ENCODE results near the gene FGF2.
"Not testable (repeated sequence)": the region's sequence is repeated elsewhere in the genome, so short reads cannot be mapped to it uniquely, and the experiment has no call there.

Gene FGF2

DNA sequence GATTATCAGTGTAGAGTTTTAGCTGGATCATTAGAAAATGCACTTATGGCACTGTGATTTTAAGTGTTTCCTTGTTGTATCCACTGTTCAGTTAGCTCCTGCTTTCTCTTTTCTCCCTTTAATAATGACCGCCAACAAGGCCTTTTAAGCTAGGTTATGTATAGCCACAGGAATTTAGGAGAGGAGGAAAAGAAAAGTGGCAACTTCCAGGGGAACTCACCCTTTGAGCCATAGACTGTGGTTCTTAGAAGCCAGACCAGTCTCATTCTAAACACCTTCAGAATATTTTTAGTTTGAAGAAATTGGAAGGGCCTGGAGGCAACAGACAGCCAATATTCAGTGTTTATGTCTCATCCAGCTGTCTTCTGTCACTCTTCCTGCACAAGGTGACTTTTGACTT, 6.1 kb downstream of the FGF2 start:
- H3K4me3 ChIP-seq (replicated peaks; ENCODE audit: low read depth, low read length) = no peak overlapping the region

DNA sequence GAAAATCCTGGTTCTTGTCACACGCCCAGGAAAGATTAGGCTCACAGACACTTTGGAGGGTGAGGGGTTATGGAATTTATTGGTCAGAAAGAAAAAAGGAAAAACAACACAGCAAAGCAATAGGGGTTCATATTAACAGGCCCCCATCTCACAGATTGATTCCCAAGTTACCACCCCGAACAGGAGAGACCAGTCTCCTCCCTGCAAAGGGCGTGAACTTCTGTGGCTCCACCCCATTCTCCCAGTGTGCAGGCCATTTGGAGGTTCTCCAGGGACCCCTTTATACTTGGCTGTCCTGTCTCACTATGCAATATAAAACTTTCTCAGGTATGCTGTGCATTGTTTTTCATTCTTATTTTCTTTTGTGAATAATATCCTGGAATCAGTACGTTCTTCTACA, 7.4 kb downstream of the FGF2 start:
- no peak overlapping the region for H3K4me3 ChIP-seq (replicated peaks; ENCODE audit: low read depth, low read length)
- TF ChIP-seq, protein P1, sequence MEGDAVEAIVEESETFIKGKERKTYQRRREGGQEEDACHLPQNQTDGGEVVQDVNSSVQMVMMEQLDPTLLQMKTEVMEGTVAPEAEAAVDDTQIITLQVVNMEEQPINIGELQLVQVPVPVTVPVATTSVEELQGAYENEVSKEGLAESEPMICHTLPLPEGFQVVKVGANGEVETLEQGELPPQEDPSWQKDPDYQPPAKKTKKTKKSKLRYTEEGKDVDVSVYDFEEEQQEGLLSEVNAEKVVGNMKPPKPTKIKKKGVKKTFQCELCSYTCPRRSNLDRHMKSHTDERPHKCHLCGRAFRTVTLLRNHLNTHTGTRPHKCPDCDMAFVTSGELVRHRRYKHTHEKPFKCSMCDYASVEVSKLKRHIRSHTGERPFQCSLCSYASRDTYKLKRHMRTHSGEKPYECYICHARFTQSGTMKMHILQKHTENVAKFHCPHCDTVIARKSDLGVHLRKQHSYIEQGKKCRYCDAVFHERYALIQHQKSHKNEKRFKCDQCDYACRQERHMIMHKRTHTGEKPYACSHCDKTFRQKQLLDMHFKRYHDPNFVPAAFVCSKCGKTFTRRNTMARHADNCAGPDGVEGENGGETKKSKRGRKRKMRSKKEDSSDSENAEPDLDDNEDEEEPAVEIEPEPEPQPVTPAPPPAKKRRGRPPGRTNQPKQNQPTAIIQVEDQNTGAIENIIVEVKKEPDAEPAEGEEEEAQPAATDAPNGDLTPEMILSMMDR (IDR thresholded peaks at IDR 0.05; ENCODE audit: low read depth, low read length, missing control alignments) = no peak
- no peak for DNase-seq (ENCODE audit: extremely low read depth, low read depth)

More for the DNA sequence above, 6.1 kb downstream of the FGF2 start:
- DNase-seq (ENCODE audit: extremely low read depth, low read depth) = no peak
- TF ChIP-seq, protein P1 (IDR thresholded peaks at IDR 0.05; ENCODE audit: low read depth, low read length, missing control alignments) = no peak

DNA sequence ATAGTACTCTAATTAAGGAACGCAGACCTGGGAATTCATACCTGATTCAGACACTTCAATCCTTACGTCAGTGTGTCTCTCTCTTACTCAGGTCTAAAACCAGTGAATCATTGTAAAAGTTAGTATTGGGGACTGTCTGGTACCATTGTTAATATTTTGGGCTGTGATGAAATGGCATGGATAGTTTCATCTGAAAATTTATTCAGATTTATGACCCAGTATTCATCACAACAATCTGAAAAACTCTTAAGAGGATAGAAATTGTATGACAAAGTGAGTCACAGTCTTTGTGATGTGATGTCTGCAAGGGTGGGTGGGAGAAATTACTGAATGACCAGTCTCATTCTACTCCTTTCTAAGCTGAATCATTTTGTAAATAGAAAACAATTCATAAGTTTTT, 10.3 kb downstream of the FGF2 start:
- no peak overlapping the region for H3K4me3 ChIP-seq (replicated peaks; ENCODE audit: low read depth, low read length)
- TF ChIP-seq, protein P1 (IDR thresholded peaks at IDR 0.05; ENCODE audit: low read depth, low read length, missing control alignments) = no peak
- DNase-seq (ENCODE audit: extremely low read depth, low read depth) = no peak

DNA sequence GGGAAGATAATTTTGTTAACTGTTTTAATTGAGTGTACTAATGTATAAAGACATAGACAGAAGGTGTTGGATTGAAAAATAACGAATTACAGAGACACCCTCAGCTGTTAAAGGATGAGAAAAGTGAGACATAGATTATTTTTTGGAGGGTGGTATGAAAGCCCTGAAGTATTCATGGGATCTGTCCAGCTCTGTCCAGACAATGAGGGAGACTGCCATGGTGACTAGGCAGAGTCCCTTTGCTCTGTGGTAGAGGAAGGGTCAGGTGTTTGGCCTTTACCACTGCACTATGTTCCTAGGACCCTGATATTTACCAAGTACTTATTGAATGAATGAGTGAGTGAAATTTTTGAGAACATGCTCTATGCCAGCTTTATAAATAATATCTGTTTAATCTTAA, 11.4 kb downstream of the FGF2 start:
- no peak for DNase-seq (ENCODE audit: extremely low read depth, low read depth)
- H3K4me3 ChIP-seq (replicated peaks; ENCODE audit: low read depth, low read length) = no peak overlapping the region
- TF ChIP-seq, protein P1 (IDR thresholded peaks at IDR 0.05; ENCODE audit: low read depth, low read length, missing control alignments) = no peak

DNA sequence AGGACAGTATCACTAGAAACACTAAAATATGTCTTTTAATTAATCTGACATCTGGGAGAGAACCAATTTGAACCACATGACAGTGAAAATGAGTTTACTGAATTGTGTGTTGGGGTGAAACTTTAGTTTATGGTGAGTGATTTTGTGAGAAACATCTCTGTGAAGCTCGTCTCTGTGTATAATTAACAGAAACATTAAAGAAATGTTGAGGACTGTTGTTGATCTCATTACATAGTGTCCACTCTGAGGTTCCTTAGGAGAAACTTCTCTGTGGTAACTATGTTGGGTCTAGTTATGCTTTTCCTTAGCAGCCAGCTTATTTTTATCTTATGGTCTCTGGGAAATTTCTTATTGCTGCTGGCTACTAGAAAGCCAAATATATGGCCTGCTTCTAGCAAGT, 15.8 kb downstream of the FGF2 start:
- H3K4me3 ChIP-seq (replicated peaks; ENCODE audit: low read depth, low read length) = no peak overlapping the region
- DNase-seq (ENCODE audit: extremely low read depth, low read depth) = no peak
- TF ChIP-seq, protein P1 (IDR thresholded peaks at IDR 0.05; ENCODE audit: low read depth, low read length, missing control alignments) = no peak

DNA sequence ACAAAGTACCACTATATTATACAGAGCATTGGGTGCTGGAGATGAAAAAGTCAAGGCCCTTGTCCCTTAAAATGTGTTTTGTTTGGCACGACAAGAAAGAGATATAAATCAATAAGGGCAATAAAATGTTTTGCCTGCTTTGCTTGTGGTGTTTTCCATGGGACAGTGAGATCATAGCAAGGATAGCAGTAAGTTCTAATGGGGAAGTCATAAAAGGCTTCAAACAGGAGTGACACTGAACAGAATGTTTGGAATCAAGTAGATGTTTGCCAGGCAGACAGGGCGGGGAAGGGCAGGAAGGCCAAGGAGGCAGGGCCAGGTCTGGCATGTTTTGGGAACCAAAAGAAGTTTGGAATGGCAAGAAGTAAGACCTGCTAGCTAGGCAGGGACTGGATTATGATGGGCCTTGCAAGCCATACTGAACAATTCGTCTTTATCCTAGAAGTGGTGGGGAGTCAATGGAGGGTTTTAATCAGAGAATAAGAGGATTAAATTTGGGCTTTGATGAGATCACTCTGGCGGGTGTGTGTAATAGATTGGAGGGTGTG, 16.4 kb downstream of the FGF2 start:
- no peak overlapping the region for H3K4me3 ChIP-seq (replicated peaks; ENCODE audit: low read depth, low read length)
- TF ChIP-seq, protein P1 (IDR thresholded peaks at IDR 0.05; ENCODE audit: low read depth, low read length, missing control alignments) = no peak
- no peak for DNase-seq (ENCODE audit: extremely low read depth, low read depth)

DNA sequence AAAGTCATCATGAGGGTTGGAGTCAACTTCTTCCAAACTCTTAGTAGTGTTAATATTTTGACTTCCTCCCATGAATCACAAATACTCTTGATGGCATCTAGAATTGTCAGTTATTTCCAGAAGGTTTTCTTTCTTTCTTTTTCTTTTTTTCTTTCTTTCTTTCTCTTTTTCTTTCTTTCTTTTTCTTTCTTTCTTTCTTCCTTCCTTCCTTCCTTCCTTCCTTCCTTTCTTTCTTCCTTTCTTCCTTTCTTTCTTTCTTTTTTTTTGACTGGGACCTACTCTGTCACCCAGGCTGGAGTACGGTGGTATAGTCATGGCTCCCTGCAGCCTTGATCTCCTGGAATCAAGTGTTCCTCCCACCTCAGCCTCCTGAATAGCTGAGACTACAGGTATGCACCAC, 17.8 kb downstream of the FGF2 start:
- DNase-seq (ENCODE audit: extremely low read depth, low read depth); H3K4me3 ChIP-seq (replicated peaks; ENCODE audit: low read depth, low read length): not testable (repeated sequence)

Data from HFF-Myc (cell line).